Heart right ventricle (tissue), 16 donors: ENCODE measurements around the gene MDM2. TPM values are rescaled to one million over a fixed set of nuclear protein-coding genes. Genes with fewer than 3 reads are reported as not detected.

Experiments used
- ATAC-seq, 8 donors: fragments of 200-7000 bp; cut with Tn5 transposase; one replicate each; pipeline ENCODE4 v1.9.1; 2020; ENCODE audit warnings: mild to moderate bottlenecking in 8 of 8, moderate library complexity in 8 of 8, moderate number of reproducible peaks in 1 of 8
- DNase-seq, 2 donors: peaks; one replicate each; pipeline ENCODE4 v3.0.0-alpha.2; 2020
- H3K27ac ChIP-seq, 10 donors: fragments of 200-600 bp; sonication (generic) in 2 of 10; one replicate each; pipeline versions ENCODE4 v1.5.0 to v1.8.0; 2020 to 2022; ENCODE audit warnings: mild to moderate bottlenecking in 3 of 10
- H3K27me3 ChIP-seq, 7 donors: fragments of 200-600 bp; one replicate each; pipeline ENCODE4 v1.8.0; 2021 to 2022; ENCODE audit warnings: mild to moderate bottlenecking in 2 of 7
- H3K36me3 ChIP-seq, 9 donors: fragments of 200-600 bp; sonication (generic) in 1 of 9; one replicate each; pipeline versions ENCODE4 v1.5.0 to v1.8.0; 2020 to 2022; ENCODE audit warnings: mild to moderate bottlenecking in 2 of 9
- H3K4me1 ChIP-seq, 9 donors: fragments of 200-600 bp; sonication (generic) in 1 of 9; one replicate each; pipeline versions ENCODE4 v1.5.0 to v1.8.0; 2020 to 2022; ENCODE audit warnings: mild to moderate bottlenecking in 4 of 9
- H3K4me3 ChIP-seq, 10 donors: fragments of 200-600 bp; sonication (generic) in 2 of 10; one replicate each; pipeline versions ENCODE4 v1.5.0 to v1.8.0; 2020 to 2022; ENCODE audit warnings: mild to moderate bottlenecking in 7 of 10, moderate library complexity in 2 of 10
- H3K9me3 ChIP-seq, 11 donors: fragments of 200-600 bp in 10 of 11; sonication (generic) in 2 of 11; one replicate each; pipeline versions ENCODE4 v1.5.0 to v1.8.0; 2013 to 2022; ENCODE audit warnings: mild to moderate bottlenecking in 2 of 11, control low read depth in 1 of 11, moderate library complexity in 1 of 11
- WGBS, 2 donors: extraction: QIAGEN DNeasy Blood & Tissue Kit; methylation state at CpG; one replicate each; pipeline ENCODE4 v1.1.7; 2013; ENCODE audit warnings: inconsistent platforms in 1 of 2; 5-methylcytosine and 5-hydroxymethylcytosine counted together
- intact Hi-C, 10 donors: fragments of 100-400 bp; cut with DNase I; formaldehyde crosslinking; loops; one replicate each; pipeline versions ENCODE4 v1.11.1 to v1.14.2; 2022
- polyA plus RNA-seq, 2 donors: library from polyadenylated mRNA; stranded (reverse); fragments of 200-250 nt; gene quantifications; one replicate each; pipeline ENCODE4 v1.2.3, GENCODE V29; 2013
- total RNA-seq, 10 donors: library from RNA; stranded (reverse); fragmentation: NEBNext Ultra II Directional in 3 of 10; extraction: Animal tissue kit (Norgen Biotek cat#: 25700) in 3 of 10; gene quantifications; one replicate each; pipeline versions ENCODE4 v1.2.1 to v1.2.4, GENCODE V29; 2021 to 2023
- TF ChIP-seq, protein P1 (sequence below), 9 donors: fragments of 200-600 bp; sonication (generic) in 2 of 9; IDR thresholded peaks; one replicate each; pipeline versions ENCODE4 v1.5.0 to v1.8.0; 2021 to 2022; ENCODE audit warnings: antibody characterized with exemption in 9 of 9, mild to moderate bottlenecking in 5 of 9, moderate library complexity in 1 of 9
- donor health status: Arrhythmogenic right ventricular cardiomyopathy.
- donor health status: ischemic (EF 13 %, LVEDD 7.1; RV severe dilation, severe dysfunction).
- donor health status: healthy with polysubstance abuse.
- donor health status: DM: no; HTN: yes; CAD: no.
- donor health status: DM: no; HTN: no; CAD: no.
- donor health status: ischemic (EF 25% LVEDD 6.9; RV normal size, moderate dysfunction).
- donor health status: ischemic (EF 25% LVEDD 5.7; RV mildly dilated, moderate dysfunction).
- donor health status: healthy.
- donor health status: DM: yes; HTN: yes; CAD: no.
- donor health status: Ischemic cardiomyopathy.
- donor health status: ischemic (EF 35%, LVEDD 5.7; RV mildly dilated, moderate dysfunction).
- donor health status: nonischemic (EF 11% LVEDD 7.7; RV severe dilation, severe dysfunction).
- donor health status: DM: yes; HTN: yes; CAD: no.
- donor health status: PGD.
- donor health status: ischemic (EF 29% LVEDD 5.4; RV normal size, mild dysfunction).
- donor health status: nonischemic (EF 23%, LVEDD 6.1; RV moderate dilation, normal function).

MDM2 gene
- total and polyA plus RNA-seq, 12 donors: 15.9 to 95.5 (median 47.1) TPM

DNA sequence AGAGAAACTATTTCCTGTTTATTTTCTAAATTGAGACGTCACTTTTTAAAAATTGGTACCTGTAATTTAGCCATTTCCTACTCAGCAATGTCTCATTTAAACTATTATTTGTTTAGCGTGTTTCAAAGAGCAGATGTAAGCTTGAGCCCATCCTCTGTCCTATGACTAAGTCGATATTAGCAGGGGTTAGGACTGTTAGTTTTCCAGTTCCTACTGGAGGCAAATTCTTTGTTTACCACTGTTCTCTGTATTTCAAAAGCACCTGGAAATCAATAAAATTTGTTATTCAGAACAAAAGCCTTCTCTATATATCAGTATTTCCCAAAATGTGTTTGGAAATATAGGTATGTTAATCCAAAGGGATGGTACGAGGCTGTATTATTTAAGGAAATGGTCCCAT is 42.4 kb downstream of the MDM2 start:
- intact Hi-C loops: no loop called here
- ATAC-seq: no peak

DNA sequence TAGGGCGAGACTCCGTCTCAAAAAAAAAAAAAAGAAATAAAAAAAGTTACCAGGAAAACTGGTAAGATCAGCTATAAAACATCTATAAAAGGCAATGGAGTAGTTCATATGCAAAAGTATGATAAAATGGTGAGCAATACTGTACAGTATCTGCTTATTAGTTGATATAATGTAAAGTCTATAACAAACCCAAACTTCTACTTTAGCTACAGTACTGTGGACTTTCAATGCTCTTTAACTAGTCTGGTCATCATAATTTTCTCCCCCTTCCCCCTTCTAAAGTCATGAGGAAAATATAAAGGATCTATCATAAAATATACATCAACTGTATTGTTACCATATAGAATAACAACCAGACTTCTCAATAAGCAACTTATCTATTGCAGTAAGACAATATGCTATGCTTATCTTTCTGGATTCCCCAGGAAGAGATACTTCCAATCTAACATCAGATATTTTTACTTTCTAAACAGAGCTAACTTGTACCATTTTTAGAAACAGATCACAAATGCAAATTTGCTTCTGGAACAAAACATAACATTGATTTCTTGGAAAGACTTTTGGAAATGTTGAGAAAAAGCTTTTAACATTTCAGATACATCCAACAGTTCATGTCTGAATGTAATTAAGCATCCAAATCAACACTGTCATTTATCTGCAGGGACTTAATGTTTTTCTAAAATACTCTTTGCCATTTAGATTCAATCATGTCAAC is 43.8 kb downstream of the MDM2 start:
- 95 to 98% methylated on average over 2 of the region's 2 CpGs for WGBS, 2 donors
- Histone ChIP-seq H3K27me3 (no peaks in the 10 kb centered on the region), H3K4me3 (no peak overlapping the region), H3K9me3 (no peaks in the 10 kb centered on the region), H3K4me1 (no peaks in the 10 kb centered on the region), H3K36me3 (peaks cover 0 to 18% (median 0%) of the 10 kb centered on the region in 9 donors), H3K27ac (no peak overlapping the region)
- ATAC-seq (no peak), DNase-seq (no peak)
- TF ChIP-seq, protein P1, sequence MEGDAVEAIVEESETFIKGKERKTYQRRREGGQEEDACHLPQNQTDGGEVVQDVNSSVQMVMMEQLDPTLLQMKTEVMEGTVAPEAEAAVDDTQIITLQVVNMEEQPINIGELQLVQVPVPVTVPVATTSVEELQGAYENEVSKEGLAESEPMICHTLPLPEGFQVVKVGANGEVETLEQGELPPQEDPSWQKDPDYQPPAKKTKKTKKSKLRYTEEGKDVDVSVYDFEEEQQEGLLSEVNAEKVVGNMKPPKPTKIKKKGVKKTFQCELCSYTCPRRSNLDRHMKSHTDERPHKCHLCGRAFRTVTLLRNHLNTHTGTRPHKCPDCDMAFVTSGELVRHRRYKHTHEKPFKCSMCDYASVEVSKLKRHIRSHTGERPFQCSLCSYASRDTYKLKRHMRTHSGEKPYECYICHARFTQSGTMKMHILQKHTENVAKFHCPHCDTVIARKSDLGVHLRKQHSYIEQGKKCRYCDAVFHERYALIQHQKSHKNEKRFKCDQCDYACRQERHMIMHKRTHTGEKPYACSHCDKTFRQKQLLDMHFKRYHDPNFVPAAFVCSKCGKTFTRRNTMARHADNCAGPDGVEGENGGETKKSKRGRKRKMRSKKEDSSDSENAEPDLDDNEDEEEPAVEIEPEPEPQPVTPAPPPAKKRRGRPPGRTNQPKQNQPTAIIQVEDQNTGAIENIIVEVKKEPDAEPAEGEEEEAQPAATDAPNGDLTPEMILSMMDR (IDR thresholded peaks at IDR 0.05): no peak
- intact Hi-C loops: no loop called here

More for the DNA sequence above, 42.4 kb downstream of the MDM2 start:
- TF ChIP-seq, protein P1 (IDR thresholded peaks at IDR 0.05): no peak
- no peak overlapping the region for H3K4me3 ChIP-seq
- no peak overlapping the region for H3K27ac ChIP-seq
- peaks cover 0 to 15% (median 0%) of the 10 kb centered on the region in 9 donors for H3K36me3 ChIP-seq
- DNase-seq: no peak
- no peaks in the 10 kb centered on the region for H3K9me3 ChIP-seq
- H3K27me3 ChIP-seq: no peaks in the 10 kb centered on the region
- H3K4me1 ChIP-seq: no peaks in the 10 kb centered on the region
- WGBS, 2 donors: 84% methylated on average over 4 of the region's 4 CpGs

DNA sequence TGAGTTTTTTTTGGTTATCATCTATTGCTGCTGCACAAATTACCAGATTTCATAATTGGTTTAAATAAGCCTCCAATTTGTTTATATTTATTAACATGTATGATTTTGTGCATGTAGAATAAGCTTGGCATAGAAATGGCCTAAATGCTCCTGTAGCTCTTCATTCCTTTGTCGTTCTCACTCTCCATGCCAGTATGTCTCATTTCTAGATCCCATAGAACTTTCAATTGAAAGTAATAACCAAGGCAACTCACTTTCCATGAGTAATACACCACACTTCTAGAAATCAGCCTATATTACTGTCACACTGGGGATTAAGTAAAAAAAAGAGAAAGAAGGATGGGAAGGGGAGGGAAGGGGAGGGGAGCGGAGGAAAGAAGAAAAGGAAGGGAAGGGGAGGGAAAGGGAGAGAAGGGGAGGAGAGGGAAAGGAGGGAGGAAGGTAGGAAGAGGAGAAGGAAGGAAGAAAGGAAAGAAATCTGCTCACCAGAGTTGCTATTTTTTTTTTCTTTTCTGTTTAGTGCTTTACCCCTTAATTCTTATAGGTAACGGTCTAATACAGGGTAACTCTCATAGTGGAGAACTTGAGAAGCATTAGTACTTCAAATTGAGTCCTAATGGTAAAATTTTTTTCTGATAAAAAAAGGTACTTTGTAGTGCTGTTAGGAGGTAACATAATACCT is 45.6 kb downstream of the MDM2 start:
- H3K27me3 ChIP-seq: no peaks in the 10 kb centered on the region
- WGBS, 2 donors: 86 to 91% methylated on average over 3 of the region's 3 CpGs
- TF ChIP-seq, protein P1 (IDR thresholded peaks at IDR 0.05): no peak
- no peak for DNase-seq
- H3K4me1 ChIP-seq: no peaks in the 10 kb centered on the region
- intact Hi-C loops: no loop called here
- H3K27ac ChIP-seq: no peak overlapping the region
- H3K9me3 ChIP-seq: no peaks in the 10 kb centered on the region
- no peak overlapping the region for H3K4me3 ChIP-seq
- ATAC-seq: no peak
- H3K36me3 ChIP-seq: peaks cover 0 to 25% (median 0%) of the 10 kb centered on the region in 9 donors

DNA sequence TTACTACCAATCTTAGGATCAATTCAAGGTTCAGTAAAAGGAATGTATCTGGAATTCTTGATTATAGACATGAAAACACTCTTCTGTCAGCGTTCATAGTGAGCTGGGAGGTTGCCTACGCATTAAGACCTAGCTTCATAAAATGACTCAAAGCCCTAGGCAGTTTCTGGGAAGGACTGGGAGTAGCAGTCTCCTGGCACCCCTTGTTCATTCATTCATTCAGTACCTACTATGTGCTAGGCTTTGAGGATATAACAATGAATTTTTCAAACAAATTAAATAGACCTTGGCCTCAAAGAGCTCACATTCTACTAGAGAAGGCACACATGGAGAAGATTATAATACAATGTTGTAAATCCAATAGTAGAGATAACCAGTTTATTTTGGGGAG is 46.1 kb downstream of the MDM2 start:
- H3K4me1 ChIP-seq: no peaks in the 10 kb centered on the region
- H3K36me3 ChIP-seq: peaks cover 0 to 25% (median 0%) of the 10 kb centered on the region in 9 donors
- H3K4me3 ChIP-seq: no peak overlapping the region
- H3K27ac ChIP-seq: no peak overlapping the region
- DNase-seq (no peak), ATAC-seq (no peak)
- intact Hi-C loops: no loop called here
- no peaks in the 10 kb centered on the region for H3K9me3 ChIP-seq
- TF ChIP-seq, protein P1 (IDR thresholded peaks at IDR 0.05): no peak
- WGBS, 2 donors: 67 to 86% methylated on average over 2 of the region's 2 CpGs
- no peaks in the 10 kb centered on the region for H3K27me3 ChIP-seq
